ENCODE data around the gene CPVL. TPM values are rescaled to one million over a fixed set of nuclear protein-coding genes. Genes with fewer than 3 reads are reported as not detected.

Gene CPVL
- total RNA-seq, 1 donor from 2014 or later: 86.3 TPM

GRCh38 chr7:29132980-29133379 lies 13.4 kb downstream of the CPVL start:
- no peak for DNase-seq
- H3K4me3 ChIP-seq: no peak overlapping the region
- TF ChIP-seq, protein P1, sequence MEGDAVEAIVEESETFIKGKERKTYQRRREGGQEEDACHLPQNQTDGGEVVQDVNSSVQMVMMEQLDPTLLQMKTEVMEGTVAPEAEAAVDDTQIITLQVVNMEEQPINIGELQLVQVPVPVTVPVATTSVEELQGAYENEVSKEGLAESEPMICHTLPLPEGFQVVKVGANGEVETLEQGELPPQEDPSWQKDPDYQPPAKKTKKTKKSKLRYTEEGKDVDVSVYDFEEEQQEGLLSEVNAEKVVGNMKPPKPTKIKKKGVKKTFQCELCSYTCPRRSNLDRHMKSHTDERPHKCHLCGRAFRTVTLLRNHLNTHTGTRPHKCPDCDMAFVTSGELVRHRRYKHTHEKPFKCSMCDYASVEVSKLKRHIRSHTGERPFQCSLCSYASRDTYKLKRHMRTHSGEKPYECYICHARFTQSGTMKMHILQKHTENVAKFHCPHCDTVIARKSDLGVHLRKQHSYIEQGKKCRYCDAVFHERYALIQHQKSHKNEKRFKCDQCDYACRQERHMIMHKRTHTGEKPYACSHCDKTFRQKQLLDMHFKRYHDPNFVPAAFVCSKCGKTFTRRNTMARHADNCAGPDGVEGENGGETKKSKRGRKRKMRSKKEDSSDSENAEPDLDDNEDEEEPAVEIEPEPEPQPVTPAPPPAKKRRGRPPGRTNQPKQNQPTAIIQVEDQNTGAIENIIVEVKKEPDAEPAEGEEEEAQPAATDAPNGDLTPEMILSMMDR (IDR thresholded peaks at IDR 0.05; ENCODE audit: borderline replicate concordance): no peak
- intact Hi-C loops (cut with micrococcal nuclease): no loop called here
- H3K36me3 ChIP-seq: no peaks in the 10 kb centered on the region
- peaks cover 10% of the 10 kb centered on the region for H3K4me1 ChIP-seq
- H3K27ac ChIP-seq (replicated peaks): no peak overlapping the region
- no peaks in the 10 kb centered on the region for H3K27me3 ChIP-seq (ENCODE audit: low read depth)
- peaks cover 5% of the 10 kb centered on the region for H3K9me3 ChIP-seq (replicated peaks)

GRCh38 chr7:29131678-29132077 lies 14.7 kb downstream of the CPVL start:
- Histone ChIP-seq H3K36me3 (no peaks in the 10 kb centered on the region), H3K4me1 (peaks cover 10% of the 10 kb centered on the region), H3K4me3 (no peak overlapping the region), H3K27me3 (ENCODE audit: low read depth) (no peaks in the 10 kb centered on the region), H3K9me3 (replicated peaks) (peaks cover 5% of the 10 kb centered on the region), H3K27ac (replicated peaks) (no peak overlapping the region)
- DNase-seq: no peak
- intact Hi-C loops (cut with micrococcal nuclease): no loop called here
- TF ChIP-seq, protein P1 (IDR thresholded peaks at IDR 0.05; ENCODE audit: borderline replicate concordance): no peak

DNA sequence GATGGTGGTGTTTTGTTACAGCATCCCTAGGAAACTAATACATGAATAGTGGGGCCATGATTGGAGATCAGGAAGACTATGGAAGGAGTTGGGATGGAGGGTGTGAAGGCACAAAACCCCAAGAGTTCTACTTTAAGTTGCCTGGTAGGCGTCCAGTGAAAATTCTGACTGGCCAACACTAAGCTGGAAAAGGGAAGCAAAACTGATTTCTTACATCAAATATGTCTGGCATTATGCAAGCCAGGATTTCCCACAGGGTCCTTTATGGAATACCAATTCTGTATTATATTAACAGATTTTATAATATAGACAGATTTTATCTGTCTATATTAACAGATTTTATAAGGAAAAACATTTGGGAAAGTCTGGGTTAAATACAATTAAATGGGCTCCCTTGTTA lies 16.2 kb downstream of the CPVL start:
- H3K4me3 ChIP-seq: no peak overlapping the region
- no peaks in the 10 kb centered on the region for H3K36me3 ChIP-seq
- peaks cover 10% of the 10 kb centered on the region for H3K4me1 ChIP-seq
- TF ChIP-seq, protein P1 (IDR thresholded peaks at IDR 0.05; ENCODE audit: borderline replicate concordance): no peak
- no peak overlapping the region for H3K27ac ChIP-seq (replicated peaks)
- no peaks in the 10 kb centered on the region for H3K9me3 ChIP-seq (replicated peaks)
- DNase-seq: no peak
- intact Hi-C loops (cut with micrococcal nuclease): no loop called here
- H3K27me3 ChIP-seq (ENCODE audit: low read depth): no peaks in the 10 kb centered on the region

DNA sequence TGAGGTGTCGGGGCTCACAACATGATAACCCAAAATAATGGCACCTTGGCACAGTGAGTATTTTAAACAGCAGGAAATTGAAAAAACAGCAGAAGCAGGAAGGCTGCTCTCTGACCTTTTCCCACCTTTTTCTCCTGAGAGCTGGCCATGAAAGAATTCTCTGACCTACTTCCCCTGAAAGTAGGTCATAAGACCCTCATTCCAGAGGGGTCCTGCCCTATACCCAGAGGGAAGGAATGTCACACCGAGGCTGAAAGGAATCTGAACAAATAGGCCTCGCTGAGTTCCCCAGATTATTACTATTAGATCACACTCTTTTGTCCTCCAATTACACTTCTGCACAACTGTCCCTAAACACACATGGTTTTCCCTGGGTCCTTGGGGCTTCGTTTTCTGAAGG lies 18.8 kb downstream of the CPVL start:
- intact Hi-C loops (cut with micrococcal nuclease): no loop called here
- no peaks in the 10 kb centered on the region for H3K36me3 ChIP-seq
- TF ChIP-seq, protein P1 (IDR thresholded peaks at IDR 0.05; ENCODE audit: borderline replicate concordance): no peak
- no peak overlapping the region for H3K27ac ChIP-seq (replicated peaks)
- H3K9me3 ChIP-seq (replicated peaks): no peaks in the 10 kb centered on the region
- peaks cover 26% of the 10 kb centered on the region for H3K4me1 ChIP-seq
- H3K4me3 ChIP-seq: no peak overlapping the region
- no peak for DNase-seq
- no peaks in the 10 kb centered on the region for H3K27me3 ChIP-seq (ENCODE audit: low read depth)

DNA sequence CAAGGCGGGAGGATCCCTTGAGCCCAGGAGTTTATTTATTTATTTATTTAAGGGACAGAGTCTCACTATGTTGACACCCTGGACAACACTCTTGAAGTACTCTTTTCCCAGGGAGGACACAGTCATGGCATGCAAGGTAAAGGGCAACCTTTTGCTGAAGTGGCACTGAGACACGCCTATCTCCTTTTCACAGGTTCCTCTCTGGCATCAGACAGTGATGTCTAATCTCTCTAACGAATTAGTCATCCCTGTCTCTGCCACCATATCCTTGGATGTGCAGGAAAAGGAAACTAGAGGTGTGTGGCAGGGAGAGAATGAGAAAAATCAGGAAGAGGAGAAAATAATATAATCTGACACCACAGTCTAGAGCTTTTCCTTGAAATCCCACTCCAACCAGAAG lies 19.5 kb downstream of the CPVL start:
- no peaks in the 10 kb centered on the region for H3K27me3 ChIP-seq (ENCODE audit: low read depth)
- no peak for DNase-seq
- no peaks in the 10 kb centered on the region for H3K36me3 ChIP-seq
- peaks cover 28% of the 10 kb centered on the region for H3K4me1 ChIP-seq
- H3K27ac ChIP-seq (replicated peaks): no peak overlapping the region
- intact Hi-C loops (cut with micrococcal nuclease): no loop called here
- no peaks in the 10 kb centered on the region for H3K9me3 ChIP-seq (replicated peaks)
- H3K4me3 ChIP-seq: no peak overlapping the region
- TF ChIP-seq, protein P1 (IDR thresholded peaks at IDR 0.05; ENCODE audit: borderline replicate concordance): no peak
